HG03159 (cell line): Measurements from ENCODE around the gene ZNF235.
"Not testable (repeated sequence)": the region's sequence is repeated elsewhere in the genome, so short reads cannot be mapped to it uniquely, and the experiment has no call there.

Source experiments
- ATAC-seq: cut with Tn5 transposase; IDR thresholded peaks from one replicate; pipeline ENCODE4 v1.9.1; 2021; ENCODE audit warnings: mild to moderate bottlenecking, moderate library complexity; ENCODE audit not compliant: unreplicated experiment

ZNF235 gene

GRCh38 chr19:44304659-44305193 is at the start of gene ZNF235:
TSS of gene ZNF235 (minus strand) at chr19:44305025. CDS start at chr19:44303404, 1,621 bp downstream.
- peak; percentile 91 for ATAC-seq

- ATAC-seq, result no peak
Observed at GRCh38 chr19:44346556-44346955, 41.7 kb upstream of the ZNF235 start.

- no peak for ATAC-seq
Observed at GRCh38 chr19:44345959-44346358, 41.1 kb upstream of the ZNF235 start.

DNA sequence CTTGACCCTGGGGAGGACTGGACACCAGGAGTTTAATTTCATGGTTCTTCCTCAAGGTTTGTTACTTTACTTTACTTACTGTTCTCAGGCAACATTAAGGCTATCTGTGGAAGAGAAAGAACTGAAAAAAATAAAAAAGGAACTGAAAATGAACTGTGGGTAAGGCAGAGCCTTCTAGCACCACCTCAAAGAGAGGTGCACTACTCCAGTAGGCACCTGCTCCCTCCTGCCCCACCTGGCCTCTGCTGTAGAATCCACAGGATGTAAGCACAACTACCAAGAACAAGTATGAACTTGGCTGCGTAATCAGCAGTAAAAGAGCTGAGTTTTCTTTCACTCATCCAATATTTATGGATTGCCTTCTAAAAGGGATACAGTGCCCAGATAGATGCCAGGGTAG is 39.4 kb upstream of the ZNF235 start:
- ATAC-seq, result no peak

DNA sequence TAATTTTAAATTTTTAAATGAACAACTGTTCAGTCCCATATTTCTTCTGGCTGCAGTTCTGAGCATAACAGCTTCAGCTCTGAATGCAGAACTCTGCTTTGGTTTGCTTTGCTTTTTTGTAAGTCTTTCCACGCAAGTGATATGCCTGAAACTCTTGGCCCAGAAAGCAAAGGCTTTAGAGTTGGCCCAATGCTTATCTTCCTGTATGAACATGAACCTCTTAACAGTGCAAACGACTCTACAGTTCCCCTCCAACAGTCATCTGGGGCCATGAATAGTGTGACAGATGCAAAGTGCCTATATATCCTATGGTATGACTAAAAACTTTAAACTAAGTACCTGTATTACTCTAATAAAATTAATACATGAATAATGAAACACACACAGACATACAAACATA is 37.0 kb upstream of the ZNF235 start:
- ATAC-seq, result no peak

DNA sequence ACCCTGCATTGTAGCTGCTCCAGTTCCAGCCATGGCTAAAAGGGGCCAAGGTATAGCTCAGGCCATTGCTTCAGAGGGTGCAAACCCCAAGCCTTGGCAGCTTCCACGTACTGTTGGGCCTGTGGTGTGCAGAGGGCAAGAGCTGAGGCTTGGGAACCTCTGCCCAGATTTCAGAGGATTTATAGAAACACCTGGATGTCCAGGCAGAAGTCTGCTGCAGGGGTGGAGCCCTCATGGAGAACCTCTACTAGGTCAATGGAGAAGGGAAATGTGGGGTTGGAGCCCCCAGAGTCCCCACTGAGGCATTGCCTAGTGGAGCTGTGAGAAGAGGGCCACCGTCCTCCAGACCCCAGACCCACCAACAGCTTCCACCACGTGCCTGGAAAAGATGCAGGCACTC is 29.8 kb upstream of the ZNF235 start:
- not testable (repeated sequence) for ATAC-seq

- ATAC-seq, result no peak
Observed at GRCh38 chr19:44332145-44332544, 27.3 kb upstream of the ZNF235 start.

DNA sequence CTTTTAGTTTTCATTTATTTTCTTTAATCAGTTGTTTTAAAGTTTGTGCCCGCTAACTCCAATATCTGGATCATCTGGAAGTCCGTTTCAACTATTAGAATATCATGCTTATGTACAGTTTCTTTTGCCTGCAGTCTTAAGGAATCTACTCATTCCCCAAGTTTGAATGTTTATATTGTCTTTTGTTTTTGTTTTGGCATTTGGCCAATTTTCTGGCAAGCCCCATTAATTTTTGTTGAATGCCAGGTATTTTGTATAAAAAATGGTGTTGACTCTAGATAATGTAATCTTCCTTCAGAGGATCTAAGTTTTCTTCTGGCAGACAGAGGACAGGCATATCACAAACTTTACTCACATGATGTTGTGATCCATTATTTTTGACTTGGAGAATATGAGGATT is 11.1 kb upstream of the ZNF235 start:
- ATAC-seq, result no peak

DNA sequence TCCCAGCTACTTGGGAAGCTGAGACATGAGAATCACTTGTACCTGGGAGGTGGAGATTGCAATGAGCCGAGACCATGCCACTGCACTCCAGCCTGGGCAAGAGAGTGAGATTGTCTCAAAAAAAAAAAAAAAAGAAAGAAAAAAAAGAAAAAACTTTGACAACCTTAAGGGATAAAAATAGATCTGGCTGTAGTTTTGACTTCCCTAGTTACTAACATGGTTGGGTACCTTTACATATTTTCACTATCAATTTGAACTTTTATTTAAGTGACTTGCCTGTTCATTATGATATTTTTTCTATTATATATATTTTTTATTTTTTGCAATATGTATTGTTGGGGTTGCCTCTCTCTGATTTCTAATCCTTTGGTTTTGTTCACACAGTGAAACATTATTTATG is 8.4 kb upstream of the ZNF235 start:
- ATAC-seq, result no peak

GRCh38 chr19:44308011-44308410 is 3.2 kb upstream of the ZNF235 start:
- no peak for ATAC-seq

- ATAC-seq, result no peak
Observed at GRCh38 chr19:44306283-44306682, 1.5 kb upstream of the ZNF235 start.

GRCh38 chr19:44305457-44305856 is 632 bp upstream of the ZNF235 start:
- no peak for ATAC-seq

DNA sequence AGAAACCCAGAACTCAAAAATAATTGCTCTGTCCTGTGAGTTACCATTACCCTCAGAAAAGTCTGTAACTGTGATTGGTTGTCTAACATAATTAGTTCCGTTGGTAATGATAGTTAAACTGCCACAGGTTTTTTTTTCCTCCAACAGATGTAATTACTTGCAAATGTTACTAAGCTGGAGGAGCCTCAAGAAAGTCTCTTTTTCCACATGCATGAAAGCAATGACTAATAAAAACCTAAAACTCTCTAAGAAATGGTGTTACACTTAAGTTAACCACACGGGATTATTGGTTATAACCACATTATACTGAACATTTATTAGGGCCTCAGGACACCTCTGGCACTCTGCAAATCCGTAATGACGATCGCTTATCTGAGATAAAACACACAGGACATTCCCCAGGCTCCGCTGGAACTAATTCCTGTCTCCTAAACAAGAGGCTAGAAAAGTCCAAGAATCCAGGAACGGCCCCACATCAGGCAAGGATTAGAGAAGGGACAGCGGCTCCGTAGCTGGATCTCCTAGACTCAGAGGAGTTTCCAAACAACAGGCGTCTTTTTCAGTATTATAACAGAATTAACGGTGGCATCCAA is 753 bp downstream of the ZNF235 start:
- ATAC-seq, result peak; percentile 36

DNA sequence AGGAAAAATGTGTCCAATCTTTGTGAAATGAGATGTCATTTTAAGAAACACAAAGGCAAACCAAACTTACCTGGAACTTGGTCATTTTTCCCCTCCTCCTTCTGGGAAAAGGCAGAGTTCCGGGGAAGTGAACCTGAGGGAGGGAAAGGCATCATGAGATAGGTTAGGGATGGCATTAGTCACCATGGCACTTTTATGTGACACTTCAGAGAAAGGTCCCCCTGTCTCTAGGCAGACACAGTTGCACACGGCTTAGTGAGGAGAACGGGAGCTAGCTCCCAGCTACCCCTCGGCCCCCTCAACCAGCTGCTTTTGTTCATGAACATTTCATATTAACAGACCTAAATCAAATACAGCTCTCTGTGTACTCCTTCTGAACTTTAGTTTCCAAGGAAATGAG is 1.5 kb downstream of the ZNF235 start:
- no peak for ATAC-seq

DNA sequence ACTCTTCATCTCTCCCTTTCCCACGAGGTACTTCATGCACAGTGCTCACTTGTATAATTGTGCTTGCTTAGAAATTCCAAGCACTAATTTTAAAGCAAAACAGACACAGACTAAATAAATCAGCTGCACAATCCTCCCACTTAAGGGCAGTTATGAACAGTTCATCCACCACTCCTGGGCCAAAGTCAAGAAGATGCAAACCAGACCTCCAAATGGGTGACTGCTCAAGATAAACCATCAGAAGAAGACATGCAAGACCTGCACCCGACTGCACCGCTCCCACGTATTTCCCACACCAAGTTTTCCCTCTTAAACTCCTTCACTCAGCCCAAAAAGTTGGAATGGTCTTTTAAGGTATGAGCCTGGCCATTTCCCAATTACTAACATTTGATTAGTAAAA is 19.9 kb downstream of the ZNF235 start:
- ATAC-seq, result no peak

DNA sequence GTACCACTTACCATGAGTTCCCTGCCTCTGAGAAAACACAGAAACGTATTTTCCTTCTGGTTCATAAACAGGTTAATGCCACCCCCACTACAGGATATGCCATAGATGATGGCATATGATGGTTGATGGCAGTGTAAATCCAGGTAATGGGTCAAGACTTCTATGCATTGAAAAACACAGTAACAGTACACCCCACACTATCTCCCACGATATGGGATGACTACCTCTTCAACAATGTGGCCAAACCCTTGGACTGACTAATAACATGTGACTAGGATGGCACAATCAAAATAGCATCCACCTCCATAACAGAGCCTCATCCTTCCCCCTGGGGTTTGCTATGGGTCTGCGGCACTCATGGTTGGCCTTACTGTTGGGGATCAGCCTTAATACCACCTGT is 22.0 kb downstream of the ZNF235 start:
- no peak for ATAC-seq

- ATAC-seq, result no peak
Observed at GRCh38 chr19:44280916-44281315, 23.9 kb downstream of the ZNF235 start.

DNA sequence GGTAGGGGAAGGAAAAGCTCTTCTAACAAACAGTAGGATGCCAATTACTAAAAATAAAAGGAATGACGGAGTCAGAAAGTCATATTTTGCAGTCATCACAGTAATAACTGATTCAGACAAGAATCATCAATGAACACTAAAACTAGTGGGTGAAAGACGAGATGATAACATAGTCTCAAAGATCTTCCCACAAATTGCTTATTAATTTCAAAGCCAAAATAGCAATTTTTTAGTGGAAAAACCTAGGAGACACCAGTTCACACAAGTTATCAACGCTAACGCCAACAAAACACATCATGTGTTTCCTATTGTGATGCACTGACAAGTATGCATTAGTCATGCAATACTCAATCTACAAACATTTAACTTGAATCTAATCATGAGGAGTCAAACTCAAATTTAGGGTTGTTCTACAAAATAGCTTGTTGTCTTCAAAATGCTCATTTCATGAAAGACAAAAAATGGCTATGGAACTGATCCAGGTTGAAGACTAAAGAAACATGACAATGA is 26.6 kb downstream of the ZNF235 start:
- no peak for ATAC-seq

GRCh38 chr19:44277331-44277730 is 27.5 kb downstream of the ZNF235 start:
- ATAC-seq, result no peak

- no peak for ATAC-seq
Observed at GRCh38 chr19:44260695-44261446, 44.0 kb downstream of the ZNF235 start.

DNA sequence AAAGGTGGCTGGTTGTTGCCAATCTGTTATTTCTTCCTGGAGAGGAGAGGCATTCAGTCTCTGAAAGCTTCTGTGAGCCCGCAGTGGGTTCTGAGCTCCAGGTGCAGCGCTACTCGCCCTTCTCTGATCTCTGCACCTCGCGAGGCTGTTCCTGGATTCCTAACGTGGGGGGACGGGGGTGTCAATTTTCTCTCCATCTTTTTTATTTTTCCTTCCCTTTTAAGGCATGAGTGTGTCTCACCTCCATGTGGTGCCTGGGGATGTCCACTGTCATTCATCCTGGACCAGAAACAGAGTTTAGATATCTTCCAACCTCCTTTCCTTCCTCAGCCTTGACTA is 44.5 kb downstream of the ZNF235 start:
- ATAC-seq, result no peak

- ATAC-seq, result no peak
Observed at GRCh38 chr19:44258835-44259413, 45.9 kb downstream of the ZNF235 start.
